HG02884 (cell line): ENCODE results near the gene DMRTB1.

Experiments used
- ATAC-seq: cut with Tn5 transposase; IDR thresholded peaks from one replicate; pipeline ENCODE4 v1.9.1; 2021; ENCODE audit warnings: mild to moderate bottlenecking, moderate library complexity; ENCODE audit not compliant: unreplicated experiment

DMRTB1 gene

GRCh38 chr1:53484705-53485477, 25.7 kb downstream of the DMRTB1 start:
- no peak for ATAC-seq

DNA sequence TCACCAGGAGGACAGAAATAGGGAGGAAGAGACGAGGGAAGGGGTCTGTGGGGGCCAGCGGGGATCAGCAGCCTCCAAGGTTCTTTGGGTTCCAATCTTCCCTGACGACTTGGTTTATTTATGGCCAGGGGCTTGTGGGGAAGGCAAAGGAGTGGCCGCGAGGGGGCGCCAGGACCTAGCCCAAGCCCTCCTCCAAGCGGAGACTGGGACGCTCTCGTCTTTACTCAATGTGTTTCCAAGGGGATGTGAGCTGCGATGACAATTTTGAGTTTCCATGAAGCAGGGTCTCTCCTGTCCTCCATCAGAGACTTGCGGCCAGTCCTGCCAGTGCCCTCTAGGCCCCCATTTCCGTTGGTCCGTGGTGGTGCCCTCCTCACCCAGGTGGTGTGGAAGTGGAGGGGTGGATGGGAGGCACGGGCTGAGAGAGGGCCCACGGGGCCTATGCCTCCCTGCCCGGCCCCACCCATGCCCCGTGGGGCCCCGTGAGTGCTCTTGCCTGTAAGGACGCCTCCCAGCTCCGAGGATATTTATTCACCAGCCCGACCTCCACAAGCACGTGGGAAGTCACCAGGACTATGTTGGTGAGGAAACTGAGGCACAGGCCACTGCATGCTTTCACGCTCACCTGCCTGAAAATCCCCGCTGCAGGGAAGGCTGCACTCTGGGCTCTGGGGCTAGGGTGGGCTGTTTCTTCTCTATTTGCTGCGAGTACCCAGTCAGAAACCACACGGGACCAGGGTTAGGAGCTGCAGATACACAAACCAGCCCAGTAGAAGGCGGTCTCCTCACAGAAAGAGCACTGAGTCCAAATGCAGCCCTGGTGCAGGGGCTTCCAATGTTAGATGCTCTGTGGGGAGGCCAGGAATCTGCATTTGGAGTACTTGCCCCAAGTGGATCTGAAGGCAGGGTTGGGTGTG, 26.5 kb downstream of the DMRTB1 start:
- no peak for ATAC-seq

- no peak for ATAC-seq
Observed at GRCh38 chr1:53486395-53487026, 27.3 kb downstream of the DMRTB1 start.

DNA sequence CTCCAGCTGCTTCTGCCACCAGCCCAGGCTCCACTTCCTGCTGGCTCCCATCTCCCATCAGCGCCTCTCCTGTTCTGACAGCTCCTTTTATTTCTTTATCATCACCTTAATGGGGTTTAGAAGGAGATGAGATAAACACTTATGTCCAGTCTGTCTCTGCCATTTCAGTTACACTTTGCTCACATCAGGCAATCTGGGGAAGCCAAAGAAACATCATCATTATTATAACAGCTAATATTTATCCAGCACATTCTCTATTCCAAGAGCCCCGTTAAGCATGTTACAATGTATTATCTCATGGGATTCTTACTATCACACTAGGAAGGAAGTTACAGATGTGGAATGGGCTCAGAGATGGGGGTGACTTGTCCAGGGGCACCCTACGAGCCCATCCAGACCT, 31.2 kb downstream of the DMRTB1 start:
- ATAC-seq: no peak

GRCh38 chr1:53495633-53496345, 36.6 kb downstream of the DMRTB1 start:
- no peak for ATAC-seq

DNA sequence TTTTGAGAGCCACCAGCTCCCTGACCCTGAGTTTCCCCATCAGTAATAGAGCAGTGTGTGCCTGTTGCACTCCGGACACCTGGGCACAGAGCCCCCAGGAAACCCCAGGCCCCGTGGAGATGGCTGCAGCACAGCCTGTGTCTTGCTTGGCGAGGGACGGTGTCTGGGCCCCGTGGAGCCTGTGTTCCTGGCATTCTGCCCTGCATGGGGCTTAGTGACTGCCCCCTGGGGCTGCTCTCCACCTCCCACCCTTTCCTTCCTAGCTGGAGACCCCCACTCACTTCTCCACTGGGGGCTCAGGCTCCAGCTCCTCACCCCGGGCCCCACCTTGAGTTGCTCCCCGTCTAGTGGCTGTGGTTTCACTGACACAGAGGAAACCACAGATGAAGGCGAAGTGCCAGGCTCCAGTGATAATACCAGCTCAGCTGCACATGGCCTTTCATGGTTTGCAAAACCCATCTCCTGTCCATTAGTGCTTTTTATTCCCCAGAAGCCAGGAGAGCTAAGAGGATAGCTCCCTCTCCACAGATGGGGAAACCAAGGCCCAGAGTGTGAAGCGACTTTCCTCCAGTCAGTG, 39.4 kb downstream of the DMRTB1 start:
- no peak for ATAC-seq

DNA sequence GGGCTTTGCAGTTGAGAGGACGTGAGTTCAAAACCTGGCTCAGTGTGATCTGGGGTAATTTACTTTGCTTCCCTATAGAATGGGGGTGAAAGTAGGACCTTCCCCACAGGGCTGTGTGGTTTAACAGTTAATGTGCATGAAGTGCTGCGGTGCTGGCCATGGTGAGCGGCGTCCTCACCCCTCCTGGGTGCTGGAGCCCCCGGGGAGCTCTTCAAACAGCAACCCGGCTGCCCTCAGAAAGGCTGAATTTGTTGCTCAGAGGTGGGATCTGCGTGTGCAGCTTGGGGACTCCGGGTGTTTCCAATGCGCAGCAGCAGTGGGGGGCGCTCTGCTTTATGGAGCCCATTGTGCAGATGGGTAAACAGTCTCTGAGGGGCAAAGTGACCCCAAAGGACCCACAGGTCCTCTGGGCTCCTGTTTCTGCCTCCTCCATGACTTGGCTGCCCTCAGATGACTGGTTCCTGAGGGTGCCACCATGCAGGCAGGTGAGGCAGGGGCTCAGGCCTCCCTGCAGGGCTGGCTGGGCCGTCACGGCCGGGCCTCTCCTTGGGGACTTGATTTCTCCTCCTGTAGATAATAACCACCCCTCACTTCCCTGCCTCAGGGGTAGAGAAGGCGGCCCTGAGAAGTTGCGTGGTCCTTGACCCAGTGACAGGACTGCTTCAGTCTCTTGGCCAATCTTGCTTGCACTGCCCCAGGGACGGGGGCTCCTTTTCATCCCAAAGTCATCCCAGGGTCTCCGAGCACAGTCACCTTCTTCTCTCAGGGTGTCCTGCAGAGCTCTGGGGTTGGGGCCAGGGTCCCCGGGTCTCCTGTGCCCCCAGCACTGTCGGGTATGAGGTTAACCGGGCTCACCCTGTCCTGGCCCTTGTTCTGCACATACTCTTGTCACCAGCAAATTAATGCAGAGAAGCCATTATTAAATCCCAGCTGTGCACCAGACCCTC, 40.3 kb downstream of the DMRTB1 start:
- ATAC-seq: no peak

DNA sequence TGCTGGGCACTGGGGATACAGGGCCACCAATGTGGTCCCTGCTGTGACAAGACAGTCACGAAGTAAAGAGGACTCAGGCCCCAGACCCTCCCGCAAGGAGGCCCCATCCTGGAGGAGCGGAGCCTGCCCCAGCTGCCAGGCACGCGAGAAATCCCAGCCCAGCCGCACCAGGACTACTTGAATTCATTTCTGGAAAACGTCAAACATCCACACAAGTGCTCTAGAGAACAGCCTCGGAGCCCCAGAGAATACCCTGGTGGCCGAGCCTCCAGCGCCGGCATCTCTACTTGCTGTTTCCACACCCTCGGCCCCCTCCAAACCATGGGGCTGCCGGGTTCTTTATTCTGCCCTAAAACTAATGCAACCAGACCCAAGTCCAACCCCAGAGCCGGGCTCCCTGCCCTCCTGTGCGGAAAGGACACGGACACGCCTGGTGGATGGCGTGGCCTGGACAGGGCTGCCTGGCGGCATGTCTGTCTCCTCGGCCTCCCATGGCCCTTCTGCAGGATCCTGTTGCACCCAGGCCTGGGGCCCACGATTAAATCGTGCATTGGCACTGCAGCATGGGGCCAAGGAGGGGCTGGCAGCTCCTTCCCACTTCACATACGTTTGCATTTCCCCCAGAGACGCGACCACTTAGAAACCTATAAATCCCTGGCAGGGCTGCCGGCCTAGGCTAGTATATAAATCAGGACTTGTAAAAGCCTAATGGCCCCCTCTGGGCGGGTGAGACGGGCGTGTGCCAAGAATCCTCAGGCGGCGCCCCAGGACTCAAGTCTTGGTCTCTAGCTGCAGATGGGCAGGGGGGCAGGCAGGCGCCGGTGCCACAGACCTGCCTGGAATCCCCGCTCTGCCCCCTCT, 41.2 kb downstream of the DMRTB1 start:
- ATAC-seq: no peak

DNA sequence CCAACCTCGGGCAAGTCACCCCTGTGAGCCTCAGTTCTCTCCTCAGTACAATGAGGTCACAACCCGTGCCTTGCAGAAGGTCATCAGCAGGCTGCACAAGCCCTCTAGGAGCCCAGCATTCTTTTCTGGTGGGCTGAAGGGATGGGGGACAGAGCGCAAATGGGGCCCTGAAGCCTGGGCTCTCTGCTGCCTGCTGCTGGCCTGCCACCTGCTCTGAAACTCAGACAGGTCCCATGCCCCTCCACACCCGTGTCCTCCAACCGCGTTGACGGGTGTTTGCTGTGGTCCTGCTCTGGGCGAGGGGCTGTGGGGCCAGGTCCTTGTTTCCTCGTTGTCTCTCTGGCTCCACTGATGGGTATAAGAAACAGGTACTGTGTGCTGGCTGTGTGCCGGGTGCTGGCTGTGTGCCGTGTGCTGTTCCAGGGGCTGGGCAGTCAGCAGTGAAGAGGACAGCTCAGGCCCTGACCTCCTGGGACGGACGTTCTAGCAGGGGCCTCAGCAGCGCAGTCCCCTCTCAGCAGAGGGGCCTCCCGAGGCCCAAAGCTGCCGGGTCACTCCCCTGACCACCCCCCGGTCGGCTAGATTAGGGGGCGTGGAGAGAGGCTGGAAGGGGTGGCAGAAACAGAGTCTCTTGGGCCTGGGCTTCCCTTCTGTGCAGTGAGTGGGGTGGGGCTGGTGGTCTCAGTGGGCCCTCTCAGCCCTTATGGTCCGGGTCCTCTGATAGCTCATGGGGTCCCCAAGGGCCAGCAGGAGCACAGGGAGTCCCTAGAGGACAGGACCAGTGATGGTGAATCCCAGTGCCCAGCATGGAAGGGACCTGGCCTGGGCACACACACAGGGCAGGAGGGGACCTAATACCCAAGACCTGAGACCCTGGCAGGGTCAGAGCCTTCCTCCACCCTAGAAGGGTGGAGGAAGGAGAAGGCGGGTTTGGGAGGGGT, 42.1 kb downstream of the DMRTB1 start:
- no peak for ATAC-seq

DNA sequence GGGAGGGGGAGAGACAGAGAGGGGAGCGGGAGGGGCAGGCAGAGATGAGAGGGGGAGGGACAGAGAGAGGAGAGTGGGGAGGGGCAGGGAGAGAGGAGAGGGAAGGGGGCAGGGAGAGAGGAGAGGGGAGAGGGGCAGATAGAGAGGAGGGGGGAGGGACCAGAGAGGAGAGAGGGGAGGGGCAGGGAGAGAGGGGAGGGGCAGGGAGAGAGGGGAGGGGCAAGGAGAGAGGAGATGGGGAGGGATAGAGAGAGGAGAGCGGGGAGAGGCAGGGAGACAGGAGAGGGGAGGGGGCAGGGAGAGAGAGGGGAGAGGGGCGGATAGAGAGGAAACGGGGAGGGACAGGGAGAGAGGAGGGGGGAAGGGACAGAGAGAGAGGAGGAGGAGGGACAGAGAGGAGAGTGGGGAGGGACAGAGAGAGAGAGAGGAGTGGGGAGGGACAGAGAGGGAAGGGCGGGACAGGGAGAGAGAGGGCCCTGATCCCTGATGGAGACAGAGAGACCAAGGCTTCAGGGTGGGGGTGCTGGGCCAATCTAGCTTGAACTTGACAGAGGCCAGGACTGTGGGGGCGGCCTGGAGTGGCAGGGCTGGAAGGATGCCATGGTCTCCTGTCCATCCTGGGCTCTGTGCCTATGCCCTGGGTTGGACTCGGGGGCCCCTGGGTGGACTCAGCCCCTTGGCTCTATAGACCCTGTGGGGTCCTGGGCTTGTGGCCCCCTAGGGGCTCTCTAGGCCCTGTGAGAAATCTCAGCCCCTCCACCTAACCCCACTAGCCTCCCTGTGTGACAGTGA, 43.6 kb downstream of the DMRTB1 start:
- no peak for ATAC-seq

DNA sequence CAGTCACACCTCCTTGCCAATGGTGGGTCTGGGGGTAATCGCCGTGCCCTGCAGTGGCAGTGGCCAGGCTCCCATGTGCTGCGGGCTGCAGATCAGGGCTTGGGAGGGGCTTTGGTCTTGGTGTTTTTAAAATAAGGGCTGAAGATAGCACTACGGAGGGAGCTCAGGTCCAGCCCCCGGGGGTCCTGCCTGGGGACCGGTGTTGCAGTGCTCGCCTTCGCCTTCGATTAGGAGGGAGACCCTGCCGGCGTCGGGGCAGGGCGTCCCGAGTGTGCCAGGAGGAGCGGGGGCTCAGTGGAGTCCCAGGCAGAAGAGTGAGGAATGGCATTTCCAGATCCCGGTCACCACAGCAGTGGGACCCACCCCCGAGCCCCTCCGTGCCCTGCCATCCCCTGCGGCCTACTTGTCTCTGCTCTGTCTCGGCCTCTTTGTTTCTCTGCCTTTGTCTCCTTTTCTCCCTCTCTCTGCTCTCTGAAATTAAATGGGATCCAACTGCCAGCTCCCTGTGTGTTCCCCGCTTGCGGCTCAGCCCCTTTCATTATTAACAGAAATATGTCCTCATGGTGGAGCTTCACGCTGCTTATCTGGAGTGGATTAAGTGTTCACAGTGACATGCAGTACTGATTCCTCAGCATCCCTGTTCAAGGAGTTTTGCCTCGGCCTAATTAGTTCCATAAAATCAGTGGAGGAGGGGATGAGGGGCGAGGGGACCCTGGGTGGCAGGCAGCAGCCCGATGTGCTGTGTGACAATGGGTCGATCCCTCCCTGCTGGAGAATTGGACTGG, 44.4 kb downstream of the DMRTB1 start:
- no peak for ATAC-seq

DNA sequence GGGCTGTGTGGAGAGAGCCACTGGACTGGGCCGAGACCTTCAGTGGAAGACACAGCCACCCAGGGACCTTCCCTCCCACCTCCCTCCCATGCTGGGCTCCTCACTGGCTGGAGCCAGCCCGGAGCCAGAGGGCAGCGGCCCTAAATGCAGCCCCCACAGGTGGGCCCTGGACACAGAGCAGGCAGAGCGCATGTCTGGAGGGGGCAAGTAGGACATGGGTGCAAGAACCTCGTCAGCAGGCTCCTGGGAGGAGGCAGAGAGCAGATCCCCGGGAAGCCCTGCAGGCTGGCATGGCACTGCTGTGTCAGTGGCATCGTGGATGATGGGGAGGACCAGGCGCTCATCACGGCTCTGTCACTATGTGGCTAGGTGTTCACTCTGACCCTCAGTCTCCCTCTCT, 45.7 kb downstream of the DMRTB1 start:
- ATAC-seq: no peak

- ATAC-seq: no peak
Observed at GRCh38 chr1:53505401-53505800, 46.2 kb downstream of the DMRTB1 start.

GRCh38 chr1:53505891-53506290, 46.7 kb downstream of the DMRTB1 start:
- ATAC-seq: no peak

DNA sequence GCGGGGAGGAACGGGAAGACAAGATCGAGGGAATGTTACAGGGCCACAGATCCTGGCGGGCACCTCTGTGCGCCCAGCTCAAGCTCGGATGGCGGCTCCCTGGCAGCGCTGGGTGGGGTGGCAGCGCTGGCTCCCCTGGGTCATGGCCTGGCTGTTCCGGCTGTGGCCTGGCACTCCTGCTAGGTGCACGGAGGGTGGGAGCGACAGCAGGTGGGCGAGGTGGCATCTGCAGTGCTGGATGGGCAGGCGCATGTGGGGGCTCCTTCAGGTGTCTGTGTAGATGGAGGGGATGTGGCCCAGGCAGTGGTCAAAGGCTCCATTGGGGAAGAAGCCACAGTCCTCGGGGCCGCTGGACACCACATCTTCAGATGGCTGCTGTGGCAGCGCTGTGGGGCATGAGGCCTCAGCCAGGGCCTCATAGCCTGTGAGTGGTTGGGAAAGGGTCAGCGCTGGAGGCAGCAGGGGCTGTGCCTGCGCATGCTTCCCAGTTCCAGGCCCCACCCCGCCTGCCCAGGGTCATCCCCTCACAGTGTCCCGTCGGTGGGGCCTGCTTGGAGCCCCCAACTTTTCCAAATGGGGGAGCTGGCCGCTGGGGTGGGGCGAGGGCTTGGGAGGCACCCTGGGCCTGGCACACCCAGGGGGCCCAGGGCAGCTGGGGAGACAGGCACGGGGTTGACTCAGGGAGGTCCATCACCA, 47.3 kb downstream of the DMRTB1 start:
- ATAC-seq: no peak
